Chondrocyte (in vitro differentiated cells): ENCODE data around the gene ARHGAP22. TPM values are rescaled to one million over a fixed set of nuclear protein-coding genes. Genes with fewer than 3 reads are reported as not detected.

Experiments
- DNase-seq: peaks from one replicate; pipeline ENCODE4 v3.0.0; 2021; ENCODE audit warnings: mixed read lengths, low spot score
- H3K27ac Mint-ChIP-seq: one replicate; pipeline ENCODE4 v1.8.0; 2021; ENCODE audit warnings: mild to moderate bottlenecking, moderate library complexity, mixed read lengths; ENCODE audit not compliant: unreplicated experiment
- H3K27me3 Mint-ChIP-seq: 2 replicates; pipeline ENCODE4 v1.8.0; 2021; ENCODE audit warnings: low read depth, mixed read lengths
- H3K36me3 Mint-ChIP-seq: 2 replicates; pipeline ENCODE4 v1.8.0; 2021; ENCODE audit warnings: low read depth, mixed read lengths
- H3K4me1 Mint-ChIP-seq: 2 replicates; pipeline ENCODE4 v1.8.0; 2021; ENCODE audit warnings: low read depth, mild to moderate bottlenecking, mixed read lengths
- H3K4me3 Mint-ChIP-seq: one replicate; pipeline ENCODE4 v1.8.0; 2021; ENCODE audit warnings: mild to moderate bottlenecking, moderate library complexity, mixed read lengths; ENCODE audit not compliant: unreplicated experiment
- H3K9me3 Mint-ChIP-seq: 2 replicates; pipeline ENCODE4 v1.8.0; 2021; ENCODE audit warnings: low read depth, mixed read lengths
- CTCF ChIP-seq: fragments of 200-600 bp; sonication (generic); IDR thresholded peaks from 2 replicates; pipeline ENCODE4 v1.5.0; 2021; ENCODE audit warnings: antibody characterized with exemption, mild to moderate bottlenecking, moderate library complexity
- long read RNA-seq: library from polyadenylated mRNA; stranded (forward); transcript quantifications from one replicate; pipeline ENCODE4 v2.0.0, GENCODE V29; 2021
- total RNA-seq: library from RNA; stranded (reverse); gene quantifications from 3 replicates; pipeline ENCODE4 v1.2.1, GENCODE V29; 2021

Gene ARHGAP22
- 0.94 to 8.8 TPM (median 7.1 TPM) in 3 replicates for total RNA-seq
- long read RNA-seq, transcript ARHGAP22-201 (10 exons, 2,751 nt), result major isoform, 12 of 21 reads
- long read RNA-seq, partial matches to known transcripts, result 1 of 21 reads
- long read RNA-seq, other reads (novel, unspliced or antisense), result 8 of 21 reads

- no peaks in the 10 kb centered on the region for H3K9me3 Mint-ChIP-seq
- no peaks in the 10 kb centered on the region for H3K27me3 Mint-ChIP-seq
- DNase-seq, result no peak
- H3K4me1 Mint-ChIP-seq, result peaks cover 40% of the 10 kb centered on the region
- H3K27ac Mint-ChIP-seq, result no peak within 1 kb of the TSS
- H3K4me3 Mint-ChIP-seq, result peak within 1 kb of the TSS; percentile 82
- no peaks in the 10 kb centered on the region for H3K36me3 Mint-ChIP-seq
- no peak for TF ChIP-seq CTCF
Observed at GRCh38 chr10:48604991-48605508, at the start of gene ARHGAP22. Gene ARHGAP22 (minus strand): TSS chr10:48605073. CDS start chr10:48604796, 277 bp downstream.

- H3K27me3 Mint-ChIP-seq, result peaks cover 24% of the 10 kb centered on the region
- no peaks in the 10 kb centered on the region for H3K9me3 Mint-ChIP-seq
- no peak overlapping the region for H3K27ac Mint-ChIP-seq
- H3K36me3 Mint-ChIP-seq, result no peaks in the 10 kb centered on the region
- H3K4me3 Mint-ChIP-seq, result no peak overlapping the region
- no peak for DNase-seq
- peaks cover 8% of the 10 kb centered on the region for H3K4me1 Mint-ChIP-seq
- TF ChIP-seq CTCF, result no peak
Observed at GRCh38 chr10:48653944-48654698, 49.2 kb upstream of the ARHGAP22 start.

GRCh38 chr10:48653347-48653746, 48.5 kb upstream of the ARHGAP22 start:
- Mint-ChIP-seq H3K4me1 (peaks cover 6% of the 10 kb centered on the region), H3K27me3 (peaks cover 23% of the 10 kb centered on the region)
- DNase-seq, result no peak

GRCh38 chr10:48652344-48652743, 47.5 kb upstream of the ARHGAP22 start:
- peaks cover 19% of the 10 kb centered on the region for H3K27me3 Mint-ChIP-seq
- H3K27ac Mint-ChIP-seq, result no peak overlapping the region
- no peaks in the 10 kb centered on the region for H3K36me3 Mint-ChIP-seq
- peaks cover 5% of the 10 kb centered on the region for H3K4me1 Mint-ChIP-seq
- H3K9me3 Mint-ChIP-seq, result no peaks in the 10 kb centered on the region
- no peak for TF ChIP-seq CTCF
- H3K4me3 Mint-ChIP-seq, result no peak overlapping the region
- DNase-seq, result no peak

More at GRCh38 chr10:48653347-48653746, 48.5 kb upstream of the ARHGAP22 start:
- no peak for TF ChIP-seq CTCF
- Mint-ChIP-seq H3K36me3 (no peaks in the 10 kb centered on the region), H3K27ac (no peak overlapping the region), H3K4me3 (no peak overlapping the region), H3K9me3 (no peaks in the 10 kb centered on the region)

- no peak overlapping the region for H3K4me3 Mint-ChIP-seq
- no peaks in the 10 kb centered on the region for H3K9me3 Mint-ChIP-seq
- no peak overlapping the region for H3K27ac Mint-ChIP-seq
- DNase-seq, result no peak
- peaks cover 5% of the 10 kb centered on the region for H3K4me1 Mint-ChIP-seq
- H3K27me3 Mint-ChIP-seq, result peaks cover 19% of the 10 kb centered on the region
- TF ChIP-seq CTCF, result no peak
- no peaks in the 10 kb centered on the region for H3K36me3 Mint-ChIP-seq
Observed at GRCh38 chr10:48651839-48652238, 47.0 kb upstream of the ARHGAP22 start.
